Measurements from ENCODE around the gene LEPR. TPM values are rescaled to one million over a fixed set of nuclear protein-coding genes. Genes with fewer than 3 reads are reported as not detected.
"Not testable (repeated sequence)": the region's sequence is repeated elsewhere in the genome, so short reads cannot be mapped to it uniquely, and the experiment has no call there.

The LEPR gene
- total RNA-seq, 1 donor from 2014 or later = 12.4 TPM

GRCh38 chr1:65459397-65459768 lies 38.9 kb downstream of the LEPR start:
- DNase-seq (ENCODE audit: low read depth) = no peak
- H3K4me3 ChIP-seq (ENCODE audit: low read depth, low read length) = no peak overlapping the region
- TF ChIP-seq CTCF (conservative IDR thresholded peaks at IDR 0.05; ENCODE audit: low read depth, low read length) = peak; percentile 79

GRCh38 chr1:65465837-65466236 lies 45.4 kb downstream of the LEPR start:
- not testable (repeated sequence) for DNase-seq (ENCODE audit: low read depth); H3K4me3 ChIP-seq (ENCODE audit: low read depth, low read length)

GRCh38 chr1:65467536-65467935 lies 47.1 kb downstream of the LEPR start:
- TF ChIP-seq CTCF (conservative IDR thresholded peaks at IDR 0.05; ENCODE audit: low read depth, low read length) = no peak
- peak; percentile 20 for DNase-seq (ENCODE audit: low read depth)
- H3K4me3 ChIP-seq (ENCODE audit: low read depth, low read length) = no peak overlapping the region

GRCh38 chr1:65469126-65469888 lies 48.8 kb downstream of the LEPR start:
- no peak overlapping the region for H3K4me3 ChIP-seq (ENCODE audit: low read depth, low read length)
- no peak for TF ChIP-seq CTCF (conservative IDR thresholded peaks at IDR 0.05; ENCODE audit: low read depth, low read length)
- DNase-seq (ENCODE audit: low read depth) = no peak

- DNase-seq (ENCODE audit: low read depth) = no peak
- no peak for TF ChIP-seq CTCF (conservative IDR thresholded peaks at IDR 0.05; ENCODE audit: low read depth, low read length)
Observed at GRCh38 chr1:65469889-65470340, 49.4 kb downstream of the LEPR start.

More at GRCh38 chr1:65469889-65470340, 49.4 kb downstream of the LEPR start:
- no peak overlapping the region for H3K4me3 ChIP-seq (ENCODE audit: low read depth, low read length)

Other genes with a start within 250 kb of the LEPR start
- gene DNAJC6, start 111.1 kb upstream of the LEPR start, total RNA-seq = 6.9 and 14.3 TPM in 2 replicates
- gene LEPROT, start within 50 bp of the LEPR start, total RNA-seq = 47.3 and 71.7 TPM in 2 replicates

All from epithelial cell of proximal tubule (primary cell).